Heart left ventricle (tissue), 16 donors: ENCODE data around the gene ALPL. TPM values are rescaled to one million over a fixed set of nuclear protein-coding genes. Genes with fewer than 3 reads are reported as not detected.

Experiments used
- ATAC-seq, 4 donors: fragments of 200-7000 bp; cut with Tn5 transposase; one replicate each; pipeline ENCODE4 v1.9.1; 2020 to 2022; ENCODE audit warnings: moderate library complexity in 4 of 4, mild to moderate bottlenecking in 3 of 4, moderate number of reproducible peaks in 1 of 4
- DNase-seq, 5 donors: peaks; one replicate each; pipeline ENCODE4 v3.0.0-alpha.2; 2020
- H3K27ac ChIP-seq, 12 donors: fragments of 200-600 bp; sonication (generic) in 4 of 12; one replicate each; pipeline versions ENCODE4 v1.5.0 to v1.8.0; 2016 to 2022; ENCODE audit warnings: mild to moderate bottlenecking in 2 of 12
- H3K27me3 ChIP-seq, 9 donors: fragments of 200-600 bp; sonication (generic) in 2 of 9; one replicate each; pipeline versions ENCODE4 v1.5.1 to v1.8.0; 2016 to 2022; ENCODE audit warnings: mild to moderate bottlenecking in 3 of 9
- H3K36me3 ChIP-seq, 9 donors: fragments of 200-600 bp; sonication (generic) in 2 of 9; one replicate each; pipeline versions ENCODE4 v1.5.0 to v1.8.0; 2018 to 2022; ENCODE audit warnings: mild to moderate bottlenecking in 2 of 9
- H3K4me1 ChIP-seq, 12 donors: fragments of 200-600 bp; sonication (generic) in 4 of 12; one replicate each; pipeline versions ENCODE4 v1.5.0 to v1.8.0; 2016 to 2022; ENCODE audit warnings: mild to moderate bottlenecking in 3 of 12
- H3K4me3 ChIP-seq, 12 donors: fragments of 200-600 bp; sonication (generic) in 4 of 12; one replicate each; pipeline versions ENCODE4 v1.5.0 to v1.8.0; 2017 to 2022; ENCODE audit warnings: mild to moderate bottlenecking in 9 of 12, moderate library complexity in 4 of 12
- H3K9me3 ChIP-seq, 12 donors: fragments of 200-600 bp; sonication (generic) in 4 of 12; one replicate each; pipeline versions ENCODE4 v1.5.0 to v1.8.0; 2016 to 2022; ENCODE audit warnings: mild to moderate bottlenecking in 1 of 12
- POLR2A ChIP-seq, 2 donors: fragments of 450-650 bp; IDR thresholded peaks; one replicate each; pipeline ENCODE4 v1.6.1; 2017; ENCODE audit warnings: antibody characterized with exemption in 2 of 2, mild to moderate bottlenecking in 2 of 2, moderate library complexity in 2 of 2
- WGBS, 4 donors: extraction: QIAGEN DNeasy Blood & Tissue Kit in 2 of 4; methylation state at CpG; one replicate each; pipeline versions ENCODE4 v1.1.5 to v1.1.7; 2013 to 2018; 5-methylcytosine and 5-hydroxymethylcytosine counted together
- intact Hi-C, 10 donors: fragments of 100-400 bp; cut with DNase I; formaldehyde crosslinking; loops; one replicate each; pipeline versions ENCODE4 v1.11.1 to v1.14.2; 2022
- polyA plus RNA-seq, 2 donors: library from polyadenylated mRNA; stranded (reverse); fragments of 200-250 nt; gene quantifications; one replicate each; pipeline ENCODE4 v1.2.3, GENCODE V29; 2013
- total RNA-seq, 9 donors: library from RNA; depleted of rRNA in 2 of 9; stranded (reverse); fragments of >200 nt in 2 of 9; fragmentation: NEBNext Ultra II Directional in 3 of 9; extraction: Animal tissue kit (Norgen Biotek cat#: 25700) in 3 of 9; gene quantifications; one replicate each; pipeline versions ENCODE4 v1.1.0 to v1.2.4, GENCODE V29; 2016 to 2023
- TF ChIP-seq, protein P1 (sequence below), 12 donors: fragments of 200-600 bp; sonication (generic) in 4 of 12; IDR thresholded peaks; one replicate each; pipeline versions ENCODE4 v1.5.0 to v1.8.0; 2018 to 2022; ENCODE audit warnings: antibody characterized with exemption in 12 of 12, mild to moderate bottlenecking in 5 of 12
- donor health status: ischemic (EF 13 %, LVEDD 7.1; RV severe dilation, severe dysfunction).
- donor health status: healthy with polysubstance abuse.
- donor health status: DM: no; HTN: yes; CAD: no.
- donor health status: DM: no; HTN: no; CAD: no.
- donor health status: ischemic (EF 25% LVEDD 6.9; RV normal size, moderate dysfunction).
- donor health status: ischemic (EF 25% LVEDD 5.7; RV mildly dilated, moderate dysfunction).
- donor health status: healthy.
- donor health status: DM: yes; HTN: yes; CAD: no.
- donor health status: ischemic (EF 35%, LVEDD 5.7; RV mildly dilated, moderate dysfunction).
- donor health status: nonischemic (EF 11% LVEDD 7.7; RV severe dilation, severe dysfunction).
- donor health status: DM: yes; HTN: yes; CAD: no.
- donor health status: PGD.
- donor health status: ischemic (EF 29% LVEDD 5.4; RV normal size, mild dysfunction).
- donor health status: nonischemic (EF 23%, LVEDD 6.1; RV moderate dilation, normal function).

The ALPL gene
- total and polyA plus RNA-seq, 11 donors = 6.3 to 45.8 (median 12.3) TPM

DNA sequence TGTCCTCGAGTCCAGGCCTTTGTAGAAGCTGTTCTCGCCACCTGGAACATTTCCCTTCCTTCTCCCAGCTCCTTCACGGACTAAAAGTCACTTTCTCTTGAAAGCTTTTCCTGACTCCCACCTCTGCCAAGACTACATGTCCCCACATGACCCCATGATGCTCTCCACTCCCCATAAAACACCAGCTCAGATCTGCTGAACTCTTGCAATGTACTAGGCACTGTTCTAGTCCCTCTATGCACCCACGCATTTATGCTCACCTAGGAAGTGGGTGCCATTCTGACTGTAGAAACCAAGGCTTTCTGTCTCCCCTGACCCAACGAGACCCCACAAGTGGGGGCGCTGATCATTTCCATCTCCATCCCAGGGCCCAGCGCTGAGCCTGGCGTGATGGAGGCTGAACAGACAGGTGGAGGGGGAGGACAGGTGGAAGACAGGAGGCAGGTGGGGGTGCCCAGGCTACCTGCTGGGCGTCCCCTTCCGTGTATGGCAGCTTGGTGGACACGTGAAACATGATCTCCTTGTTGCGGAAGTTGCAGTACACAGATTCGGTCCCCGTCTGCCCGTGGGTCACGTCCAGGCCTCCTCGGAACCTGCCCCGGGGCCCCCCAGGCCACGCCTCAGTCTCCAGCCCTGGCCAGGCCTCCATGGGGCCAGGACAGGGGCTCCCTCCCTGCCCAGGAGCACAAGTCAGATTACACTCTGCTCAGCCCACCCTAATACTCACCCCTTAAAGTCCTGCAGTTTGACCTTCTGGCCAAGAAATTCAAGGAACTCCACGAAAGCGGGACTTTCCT lies 102.0 kb downstream of the ALPL start:
- H3K4me3 ChIP-seq = no peak overlapping the region
- no peaks in the 10 kb centered on the region for H3K36me3 ChIP-seq
- WGBS, 4 donors = 78 to 88% (median 84%) methylated on average over 8 to 21 of the region's 21 CpGs
- H3K27ac ChIP-seq = no peak overlapping the region
- TF ChIP-seq, protein P1, sequence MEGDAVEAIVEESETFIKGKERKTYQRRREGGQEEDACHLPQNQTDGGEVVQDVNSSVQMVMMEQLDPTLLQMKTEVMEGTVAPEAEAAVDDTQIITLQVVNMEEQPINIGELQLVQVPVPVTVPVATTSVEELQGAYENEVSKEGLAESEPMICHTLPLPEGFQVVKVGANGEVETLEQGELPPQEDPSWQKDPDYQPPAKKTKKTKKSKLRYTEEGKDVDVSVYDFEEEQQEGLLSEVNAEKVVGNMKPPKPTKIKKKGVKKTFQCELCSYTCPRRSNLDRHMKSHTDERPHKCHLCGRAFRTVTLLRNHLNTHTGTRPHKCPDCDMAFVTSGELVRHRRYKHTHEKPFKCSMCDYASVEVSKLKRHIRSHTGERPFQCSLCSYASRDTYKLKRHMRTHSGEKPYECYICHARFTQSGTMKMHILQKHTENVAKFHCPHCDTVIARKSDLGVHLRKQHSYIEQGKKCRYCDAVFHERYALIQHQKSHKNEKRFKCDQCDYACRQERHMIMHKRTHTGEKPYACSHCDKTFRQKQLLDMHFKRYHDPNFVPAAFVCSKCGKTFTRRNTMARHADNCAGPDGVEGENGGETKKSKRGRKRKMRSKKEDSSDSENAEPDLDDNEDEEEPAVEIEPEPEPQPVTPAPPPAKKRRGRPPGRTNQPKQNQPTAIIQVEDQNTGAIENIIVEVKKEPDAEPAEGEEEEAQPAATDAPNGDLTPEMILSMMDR (IDR thresholded peaks at IDR 0.05) = no peak
- no peak for TF ChIP-seq POLR2A (IDR thresholded peaks at IDR 0.05)
- intact Hi-C loops = no loop called here
- ATAC-seq (no peak), DNase-seq (no peak)
- peaks cover 0 to 8% (median 0%) of the 10 kb centered on the region in 9 donors for H3K27me3 ChIP-seq
- no peaks in the 10 kb centered on the region for H3K4me1 ChIP-seq
- H3K9me3 ChIP-seq = no peaks in the 10 kb centered on the region

DNA sequence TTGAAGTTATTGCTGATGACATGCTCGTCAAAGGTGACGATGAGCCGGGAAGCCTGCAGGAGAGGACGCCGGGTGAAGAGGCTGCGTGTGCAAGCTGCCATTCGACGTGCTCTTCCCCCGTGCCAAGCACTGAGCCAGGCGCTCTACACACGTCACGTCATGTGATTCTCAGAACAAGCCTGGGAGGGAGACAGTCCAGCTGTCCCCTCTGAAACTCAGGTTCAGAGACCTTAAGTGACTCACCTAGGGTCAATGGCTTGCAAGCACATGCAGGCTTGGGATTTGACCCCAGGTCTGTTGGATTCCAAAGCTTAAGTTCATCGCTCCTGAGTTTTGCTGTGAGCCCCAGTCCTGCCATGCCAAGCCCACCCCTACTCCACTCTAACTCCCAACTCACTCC lies 102.8 kb downstream of the ALPL start:
- H3K4me3 ChIP-seq = no peak overlapping the region
- no peak for TF ChIP-seq POLR2A (IDR thresholded peaks at IDR 0.05)
- TF ChIP-seq, protein P1 (IDR thresholded peaks at IDR 0.05) = no peak
- intact Hi-C loops = no loop called here
- H3K9me3 ChIP-seq = no peaks in the 10 kb centered on the region
- peaks cover 0 to 8% (median 0%) of the 10 kb centered on the region in 9 donors for H3K27me3 ChIP-seq
- no peak for DNase-seq
- no peaks in the 10 kb centered on the region for H3K4me1 ChIP-seq
- no peaks in the 10 kb centered on the region for H3K36me3 ChIP-seq
- no peak overlapping the region for H3K27ac ChIP-seq
- 86 to 96% (median 94%) methylated on average over 13 of the region's 13 CpGs for WGBS, 4 donors
- ATAC-seq = no peak

DNA sequence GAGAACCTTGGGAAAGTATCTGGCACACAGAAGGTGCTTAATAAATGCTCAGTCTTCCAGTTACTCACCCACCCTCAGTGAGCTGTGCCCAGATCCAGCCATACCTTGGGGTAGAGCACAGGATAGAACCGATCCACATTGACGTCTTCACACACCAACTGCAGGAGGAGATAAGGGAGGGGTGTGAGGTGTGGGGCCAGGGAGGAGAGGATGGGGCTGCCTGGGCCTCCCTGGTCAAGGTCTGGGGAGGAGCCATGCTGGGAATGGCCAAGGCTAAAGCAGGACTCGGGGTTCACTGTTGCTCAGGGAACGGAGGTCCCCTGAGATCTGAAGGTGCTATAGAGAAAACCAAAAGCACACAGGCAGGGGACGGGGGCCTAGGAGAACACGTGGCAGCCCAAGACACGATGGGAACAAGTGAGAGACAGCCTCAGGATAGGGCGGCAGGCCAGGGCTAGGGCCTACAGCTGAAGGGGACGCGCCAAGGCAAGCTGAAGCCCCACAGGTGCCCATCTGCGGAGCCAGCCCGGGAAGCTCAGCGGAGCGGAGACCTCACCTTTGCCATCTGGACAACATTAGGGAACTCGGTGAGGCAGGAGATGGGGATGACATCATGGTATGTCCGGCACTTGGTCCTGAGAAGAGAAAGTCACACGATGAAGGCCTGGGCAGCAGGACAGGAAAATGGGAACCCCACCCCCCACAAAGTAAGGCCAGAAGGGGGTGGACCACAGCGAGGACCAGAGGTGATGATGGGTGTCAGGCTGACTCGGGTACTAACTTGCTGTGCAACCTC lies 104.0 kb downstream of the ALPL start:
- H3K36me3 ChIP-seq = no peaks in the 10 kb centered on the region
- no peak overlapping the region for H3K4me3 ChIP-seq
- H3K27ac ChIP-seq = no peak overlapping the region
- DNase-seq = no peak
- peaks cover 0 to 3% (median 0%) of the 10 kb centered on the region in 9 donors for H3K27me3 ChIP-seq
- H3K4me1 ChIP-seq = no peaks in the 10 kb centered on the region
- no peak for ATAC-seq
- TF ChIP-seq POLR2A (IDR thresholded peaks at IDR 0.05) = no peak
- TF ChIP-seq, protein P1 (IDR thresholded peaks at IDR 0.05) = no peak
- intact Hi-C loops = no loop called here
- WGBS, 4 donors = 80 to 90% (median 81%) methylated on average over 19 of the region's 19 CpGs
- no peaks in the 10 kb centered on the region for H3K9me3 ChIP-seq

DNA sequence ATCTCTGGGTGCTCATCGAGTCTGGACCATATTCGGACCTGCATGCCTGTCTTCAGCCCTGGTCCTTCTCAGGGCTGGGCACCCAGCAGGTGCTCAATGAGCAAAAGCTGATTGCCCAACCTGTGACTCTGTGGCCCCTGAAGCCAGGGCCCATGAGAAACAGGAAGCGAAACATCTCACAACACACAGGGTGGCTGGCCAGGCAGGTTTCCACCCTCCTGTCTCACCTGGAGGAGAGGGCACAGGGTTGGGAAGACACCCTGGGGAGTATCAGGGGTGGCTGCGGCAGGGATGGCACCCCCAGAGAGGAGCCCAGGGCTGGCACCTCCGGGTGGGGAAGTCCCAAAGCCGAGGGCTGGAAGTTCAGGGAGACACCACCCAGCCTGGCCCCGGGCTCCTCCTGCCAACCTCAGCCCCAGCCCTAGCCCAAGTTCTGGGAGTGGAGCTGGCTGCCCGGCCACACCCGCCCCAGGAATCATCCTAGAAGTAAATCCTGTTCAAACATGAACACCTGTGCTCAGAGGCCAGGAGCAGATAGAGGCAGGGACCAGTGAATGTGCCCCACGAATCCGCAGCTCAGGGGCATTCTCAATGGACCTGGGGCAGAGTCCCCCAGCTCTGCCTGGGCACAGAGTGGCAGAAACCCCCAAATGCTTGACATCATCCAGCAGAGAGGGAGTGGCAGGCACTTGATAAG lies 105.3 kb downstream of the ALPL start:
- Histone ChIP-seq H3K27me3 (no peaks in the 10 kb centered on the region), H3K27ac (no peak overlapping the region), H3K36me3 (no peaks in the 10 kb centered on the region), H3K4me1 (peaks cover 0 to 8% (median 0%) of the 10 kb centered on the region in 12 donors), H3K4me3 (no peak overlapping the region), H3K9me3 (no peaks in the 10 kb centered on the region)
- DNase-seq = no peak
- WGBS, 4 donors = 89 to 93% (median 89%) methylated on average over 9 to 11 of the region's 11 CpGs
- intact Hi-C loops = no loop called here
- no peak for ATAC-seq
- TF ChIP-seq, protein P1 (IDR thresholded peaks at IDR 0.05) = no peak
- no peak for TF ChIP-seq POLR2A (IDR thresholded peaks at IDR 0.05)
